Mononuclear cell (primary cell): Measurements from ENCODE around the gene KRTAP5-8. TPM values are rescaled to one million over a fixed set of nuclear protein-coding genes. Genes with fewer than 3 reads are reported as not detected.

Source experiments
- total RNA-seq: library from RNA; depleted of rRNA; stranded (reverse); fragments of >200 nt; gene quantifications from one replicate; pipeline ENCODE4 v1.2.3, GENCODE V29; 2012

The KRTAP5-8 gene
- total RNA-seq, 1 donor = not detected

Other genes starting within 250 kb of the KRTAP5-8 start
- 5.4 TPM for gene DHCR7, start 89.6 kb upstream of the KRTAP5-8 start, total RNA-seq
- gene NADSYN1, start 84.8 kb upstream of the KRTAP5-8 start, total RNA-seq = 79.4 TPM
- gene KRTAP5-7, start 10.8 kb upstream of the KRTAP5-8 start, total RNA-seq = 0.10 TPM
- not detected for gene KRTAP5-9, start 10.4 kb downstream of the KRTAP5-8 start, total RNA-seq
- gene KRTAP5-10, start 27.5 kb downstream of the KRTAP5-8 start, total RNA-seq = not detected
- gene KRTAP5-11, start 44.9 kb downstream of the KRTAP5-8 start, total RNA-seq = not detected